Measurements from ENCODE around the gene RAB11FIP4. TPM values are rescaled to one million over a fixed set of nuclear protein-coding genes. Genes with fewer than 3 reads are reported as not detected.

RAB11FIP4 gene
- total and polyA plus RNA-seq, 2 of the 13 experiments (the other 11 are each of a cell fraction or from before 2014, with no cell fraction given): 28.0 to 89.3 TPM

DNA sequence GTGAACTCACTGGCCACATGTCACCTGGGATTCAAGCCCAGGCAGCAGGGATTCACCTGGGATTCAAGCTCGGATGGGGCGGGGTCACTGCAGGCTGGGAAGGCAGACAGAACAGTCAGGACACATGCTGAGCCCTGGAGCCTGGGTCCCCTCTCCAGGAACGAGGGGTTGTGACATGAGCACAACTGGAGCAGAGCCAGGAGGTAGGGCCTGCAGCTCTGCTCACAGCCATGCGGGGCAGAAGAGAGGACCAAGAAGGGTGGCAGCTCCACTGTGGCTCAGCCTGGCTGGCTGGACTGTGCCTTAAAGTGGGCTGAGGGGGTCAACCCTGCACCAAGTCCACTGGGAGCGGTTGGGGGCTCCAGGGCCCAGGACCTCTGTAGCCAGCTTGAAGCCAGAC, 150.1 kb downstream of the RAB11FIP4 start (continued):
- TF ChIP-seq, protein P1, sequence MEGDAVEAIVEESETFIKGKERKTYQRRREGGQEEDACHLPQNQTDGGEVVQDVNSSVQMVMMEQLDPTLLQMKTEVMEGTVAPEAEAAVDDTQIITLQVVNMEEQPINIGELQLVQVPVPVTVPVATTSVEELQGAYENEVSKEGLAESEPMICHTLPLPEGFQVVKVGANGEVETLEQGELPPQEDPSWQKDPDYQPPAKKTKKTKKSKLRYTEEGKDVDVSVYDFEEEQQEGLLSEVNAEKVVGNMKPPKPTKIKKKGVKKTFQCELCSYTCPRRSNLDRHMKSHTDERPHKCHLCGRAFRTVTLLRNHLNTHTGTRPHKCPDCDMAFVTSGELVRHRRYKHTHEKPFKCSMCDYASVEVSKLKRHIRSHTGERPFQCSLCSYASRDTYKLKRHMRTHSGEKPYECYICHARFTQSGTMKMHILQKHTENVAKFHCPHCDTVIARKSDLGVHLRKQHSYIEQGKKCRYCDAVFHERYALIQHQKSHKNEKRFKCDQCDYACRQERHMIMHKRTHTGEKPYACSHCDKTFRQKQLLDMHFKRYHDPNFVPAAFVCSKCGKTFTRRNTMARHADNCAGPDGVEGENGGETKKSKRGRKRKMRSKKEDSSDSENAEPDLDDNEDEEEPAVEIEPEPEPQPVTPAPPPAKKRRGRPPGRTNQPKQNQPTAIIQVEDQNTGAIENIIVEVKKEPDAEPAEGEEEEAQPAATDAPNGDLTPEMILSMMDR (CRISPR knock-in tag; IDR thresholded peaks at IDR 0.05): peak; percentile 59
- TF ChIP-seq ARNT (IDR thresholded peaks at IDR 0.05) (no peak), BCL6 (CRISPR knock-in tag; IDR thresholded peaks at IDR 0.05) (0 out of 2 replicates have a peak, but pooled peaks have one; percentile 50), ZSCAN9 (CRISPR knock-in tag; IDR thresholded peaks at IDR 0.05; ENCODE audit: borderline replicate concordance) (no peak), STAG1 (CRISPR knock-in tag; IDR thresholded peaks at IDR 0.05) (peak; percentile 53), RAD21 (CRISPR knock-in tag; IDR thresholded peaks at IDR 0.05) (0 out of 2 replicates have a peak, but pooled peaks have one; percentile 36)
- TF ChIP-seq, protein P2, sequence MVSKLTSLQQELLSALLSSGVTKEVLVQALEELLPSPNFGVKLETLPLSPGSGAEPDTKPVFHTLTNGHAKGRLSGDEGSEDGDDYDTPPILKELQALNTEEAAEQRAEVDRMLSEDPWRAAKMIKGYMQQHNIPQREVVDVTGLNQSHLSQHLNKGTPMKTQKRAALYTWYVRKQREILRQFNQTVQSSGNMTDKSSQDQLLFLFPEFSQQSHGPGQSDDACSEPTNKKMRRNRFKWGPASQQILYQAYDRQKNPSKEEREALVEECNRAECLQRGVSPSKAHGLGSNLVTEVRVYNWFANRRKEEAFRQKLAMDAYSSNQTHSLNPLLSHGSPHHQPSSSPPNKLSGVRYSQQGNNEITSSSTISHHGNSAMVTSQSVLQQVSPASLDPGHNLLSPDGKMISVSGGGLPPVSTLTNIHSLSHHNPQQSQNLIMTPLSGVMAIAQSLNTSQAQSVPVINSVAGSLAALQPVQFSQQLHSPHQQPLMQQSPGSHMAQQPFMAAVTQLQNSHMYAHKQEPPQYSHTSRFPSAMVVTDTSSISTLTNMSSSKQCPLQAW (CRISPR knock-in tag; IDR thresholded peaks at IDR 0.05): 0 out of 2 replicates have a peak, but pooled peaks have one; percentile 54
- TF ChIP-seq, protein P3, sequence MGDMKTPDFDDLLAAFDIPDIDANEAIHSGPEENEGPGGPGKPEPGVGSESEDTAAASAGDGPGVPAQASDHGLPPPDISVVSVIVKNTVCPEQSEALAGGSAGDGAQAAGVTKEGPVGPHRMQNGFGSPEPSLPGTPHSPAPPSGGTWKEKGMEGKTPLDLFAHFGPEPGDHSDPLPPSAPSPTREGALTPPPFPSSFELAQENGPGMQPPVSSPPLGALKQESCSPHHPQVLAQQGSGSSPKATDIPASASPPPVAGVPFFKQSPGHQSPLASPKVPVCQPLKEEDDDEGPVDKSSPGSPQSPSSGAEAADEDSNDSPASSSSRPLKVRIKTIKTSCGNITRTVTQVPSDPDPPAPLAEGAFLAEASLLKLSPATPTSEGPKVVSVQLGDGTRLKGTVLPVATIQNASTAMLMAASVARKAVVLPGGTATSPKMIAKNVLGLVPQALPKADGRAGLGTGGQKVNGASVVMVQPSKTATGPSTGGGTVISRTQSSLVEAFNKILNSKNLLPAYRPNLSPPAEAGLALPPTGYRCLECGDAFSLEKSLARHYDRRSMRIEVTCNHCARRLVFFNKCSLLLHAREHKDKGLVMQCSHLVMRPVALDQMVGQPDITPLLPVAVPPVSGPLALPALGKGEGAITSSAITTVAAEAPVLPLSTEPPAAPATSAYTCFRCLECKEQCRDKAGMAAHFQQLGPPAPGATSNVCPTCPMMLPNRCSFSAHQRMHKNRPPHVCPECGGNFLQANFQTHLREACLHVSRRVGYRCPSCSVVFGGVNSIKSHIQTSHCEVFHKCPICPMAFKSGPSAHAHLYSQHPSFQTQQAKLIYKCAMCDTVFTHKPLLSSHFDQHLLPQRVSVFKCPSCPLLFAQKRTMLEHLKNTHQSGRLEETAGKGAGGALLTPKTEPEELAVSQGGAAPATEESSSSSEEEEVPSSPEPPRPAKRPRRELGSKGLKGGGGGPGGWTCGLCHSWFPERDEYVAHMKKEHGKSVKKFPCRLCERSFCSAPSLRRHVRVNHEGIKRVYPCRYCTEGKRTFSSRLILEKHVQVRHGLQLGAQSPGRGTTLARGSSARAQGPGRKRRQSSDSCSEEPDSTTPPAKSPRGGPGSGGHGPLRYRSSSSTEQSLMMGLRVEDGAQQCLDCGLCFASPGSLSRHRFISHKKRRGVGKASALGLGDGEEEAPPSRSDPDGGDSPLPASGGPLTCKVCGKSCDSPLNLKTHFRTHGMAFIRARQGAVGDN (CRISPR knock-in tag; IDR thresholded peaks at IDR 0.05): peak; percentile 48; the same call in 1 of the 2 replicates

Data from HepG2 (cell line).